Measurements from ENCODE around the gene ATP8B3.

Gene ATP8B3

GRCh38 chr19:1841209-1841924, 29.3 kb upstream of the ATP8B3 start:
- TF ChIP-seq KLF17 (tag by site-specific recombination; IDR thresholded peaks at IDR 0.05) (peak; percentile 45; the same call in 1 of the 2 replicates), ZNF366 (tag by site-specific recombination; conservative IDR thresholded peaks at IDR 0.05) (no peak), ZBTB1 (tag by site-specific recombination; IDR thresholded peaks at IDR 0.05) (no peak), ZBTB17 (tag by site-specific recombination; IDR thresholded peaks at IDR 0.05) (0 out of 2 replicates have a peak, but pooled peaks have one; percentile 33)
- Histone ChIP-seq H3K9me3 (ENCODE audit: control insufficient read depth, insufficient read depth, low read depth, low read length) (no peaks in the 10 kb centered on the region), H3K36me3 (ENCODE audit: control insufficient read depth in 2 of 2, insufficient read depth in 1 of 2, low read length in 2 of 2) (peaks cover 0 to 32% of the 10 kb centered on the region in 2 experiments; a peak in 2 of 3 replicates), H3K4me3 (ENCODE audit: low read depth, low read length) (no peak overlapping the region), H3K27ac (ENCODE audit: extremely low read depth, low read depth, low read length) (no peak overlapping the region), H3K4me1 (ENCODE audit: control insufficient read depth, insufficient read depth, low read length) (no peaks in the 10 kb centered on the region)
- ChIA-PET POLR2A (interaction anchor here (0.5 kb wide), 1 partner anchor 15 kb away, joined by 3 read pairs; no protein-coding TSS in a partner anchor), CTCF (interaction anchor here (0.6 to 1.8 kb wide), 4 partner anchors 9 to 48 kb away, joined by 3 to 11 read pairs (median 4); no protein-coding TSS in a partner anchor)

GRCh38 chr19:1840541-1841115, 28.6 kb upstream of the ATP8B3 start:
- CTCF ChIA-PET, result interaction anchor here (0.6 to 5.3 kb wide), 4 partner anchors 11 to 47 kb away, joined by 3 to 53 read pairs (median 8); no protein-coding TSS in a partner anchor
- no peak overlapping the region for H3K4me3 ChIP-seq (ENCODE audit: low read depth, low read length)
- TF ChIP-seq KLF1 (tag by site-specific recombination; IDR thresholded peaks at IDR 0.05), result peak; percentile 39; the same call in 1 of the 2 replicates
- peak; percentile 22; the same call in 1 of the 2 replicates for TF ChIP-seq SP2 (tag by site-specific recombination; IDR thresholded peaks at IDR 0.05)
- no peak for TF ChIP-seq ZNF26 (tag by site-specific recombination; IDR thresholded peaks at IDR 0.05)
- 0 out of 2 replicates have a peak, but pooled peaks have one; percentile 17 for TF ChIP-seq ZNF692 (tag by site-specific recombination; IDR thresholded peaks at IDR 0.05)
- TF ChIP-seq ZFP3 (tag by site-specific recombination; IDR thresholded peaks at IDR 0.05; ENCODE audit: low read depth), result peak; percentile 97
- peaks cover 0 to 29% of the 10 kb centered on the region in 2 experiments; a peak in 2 of 3 replicates for H3K36me3 ChIP-seq (ENCODE audit: control insufficient read depth in 2 of 2, insufficient read depth in 1 of 2, low read length in 2 of 2)
- H3K27ac ChIP-seq (ENCODE audit: extremely low read depth, low read depth, low read length), result no peak overlapping the region
- POLR2A ChIA-PET, result interaction anchor here (0.6 kb wide), 1 partner anchor 15 kb away, joined by 4 read pairs; no protein-coding TSS in a partner anchor
- no peaks in the 10 kb centered on the region for H3K9me3 ChIP-seq (ENCODE audit: control insufficient read depth, insufficient read depth, low read depth, low read length)
- H3K4me1 ChIP-seq (ENCODE audit: control insufficient read depth, insufficient read depth, low read length), result no peaks in the 10 kb centered on the region

GRCh38 chr19:1839658-1840540, 27.8 kb upstream of the ATP8B3 start:
- ChIA-PET CTCF (interaction anchor here (1.4 to 5.3 kb wide), 4 partner anchors 9 to 15 kb away, joined by 4 to 53 read pairs (median 15); partner anchors contain the start of gene REXO1), POLR2A (interaction anchor here (0.6 kb wide), 2 partner anchors 14 to 74 kb away, joined by 3 to 4 read pairs; no protein-coding TSS in a partner anchor)
- no peaks in the 10 kb centered on the region for H3K4me1 ChIP-seq (ENCODE audit: control insufficient read depth, insufficient read depth, low read length)
- no peaks in the 10 kb centered on the region for H3K9me3 ChIP-seq (ENCODE audit: control insufficient read depth, insufficient read depth, low read depth, low read length)
- H3K27ac ChIP-seq (ENCODE audit: extremely low read depth, low read depth, low read length), result no peak overlapping the region
- no peak overlapping the region for H3K4me3 ChIP-seq (ENCODE audit: low read depth, low read length)
- peaks cover 0 to 23% of the 10 kb centered on the region in 2 experiments; a peak in 2 of 3 replicates for H3K36me3 ChIP-seq (ENCODE audit: control insufficient read depth in 2 of 2, insufficient read depth in 1 of 2, low read length in 2 of 2)
- TF ChIP-seq ZBTB49 (tag by site-specific recombination; IDR thresholded peaks at IDR 0.05; ENCODE audit: low read depth) (no peak), KLF1 (tag by site-specific recombination; IDR thresholded peaks at IDR 0.05) (peak; percentile 31; the same call in 1 of the 2 replicates)

Measured in HEK293 (cell line).